Measurements from ENCODE around the gene PHACTR2.

GRCh38 chr6:143634486-143634885, 43.3 kb upstream of the PHACTR2 start:
- TF ChIP-seq CTCF (IDR thresholded peaks at IDR 0.05) (no peak), POLR2A (IDR thresholded peaks at IDR 0.05) (no peak)
